NK-92 treated with Interleukin-12 subunit alpha and Interleukin-12 subunit beta, amount 100 ng/mL, for 24 hours (cell line): ENCODE data around the gene DOK7.

ENCODE experiments used
- DNase-seq: peaks from one replicate; lab custom pipeline; 2025; lab: John Stamatoyannopoulos, UW

Gene DOK7

GRCh38 chr4:3463556-3464348 lies 646 bp downstream of the DOK7 start:
- no peak for DNase-seq

GRCh38 chr4:3464349-3464905 lies 1.3 kb downstream of the DOK7 start:
- DNase-seq: no peak

- DNase-seq: no peak
Measured at GRCh38 chr4:3464911-3465697, 2.0 kb downstream of the DOK7 start.

- no peak for DNase-seq
Measured at GRCh38 chr4:3465698-3466671, 2.9 kb downstream of the DOK7 start.

GRCh38 chr4:3466691-3467600 lies 3.8 kb downstream of the DOK7 start:
- no peak for DNase-seq

- DNase-seq: no peak
Measured at GRCh38 chr4:3467601-3468031, 4.5 kb downstream of the DOK7 start.

GRCh38 chr4:3468154-3468553 lies 5.0 kb downstream of the DOK7 start:
- DNase-seq: no peak

GRCh38 chr4:3468804-3469203 lies 5.7 kb downstream of the DOK7 start:
- no peak for DNase-seq

- DNase-seq: no peak
Measured at GRCh38 chr4:3469386-3470243, 6.5 kb downstream of the DOK7 start.

GRCh38 chr4:3470244-3471097 lies 7.4 kb downstream of the DOK7 start:
- no peak for DNase-seq

DNA sequence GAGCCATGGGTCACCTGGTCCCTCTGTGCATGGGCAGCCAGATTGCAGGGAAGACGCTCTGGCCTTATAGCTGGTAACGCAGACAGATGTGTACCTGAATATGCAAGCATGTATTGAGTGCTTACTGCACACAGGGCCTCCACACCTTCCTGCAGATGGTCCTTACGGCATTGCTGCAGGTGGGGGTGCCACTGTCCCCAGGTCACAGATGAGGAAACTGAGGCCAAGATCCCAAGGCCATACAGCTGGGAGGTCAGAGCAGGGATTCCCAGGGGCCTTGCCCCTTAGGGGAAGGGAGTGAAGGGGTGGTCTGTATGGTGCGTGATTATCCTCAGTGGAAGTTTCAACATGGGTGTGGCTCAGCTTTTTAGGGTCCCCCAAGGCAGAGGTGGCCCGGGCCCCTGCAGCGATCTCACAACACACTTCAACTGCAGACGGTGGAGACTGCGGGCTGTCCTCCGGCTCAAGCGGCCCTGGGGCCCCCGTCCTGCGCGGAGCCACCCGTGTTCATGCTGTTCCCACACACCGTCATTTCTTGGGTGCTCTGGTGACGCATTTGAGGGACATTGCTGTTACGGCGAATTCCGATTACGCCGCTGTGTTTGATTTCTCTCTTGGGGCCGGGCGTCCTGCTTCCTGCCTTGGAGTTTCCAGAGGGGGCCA lies 8.1 kb downstream of the DOK7 start:
- DNase-seq: no peak

GRCh38 chr4:3471886-3472285 lies 8.8 kb downstream of the DOK7 start:
- no peak for DNase-seq

- no peak for DNase-seq
Measured at GRCh38 chr4:3472411-3473141, 9.5 kb downstream of the DOK7 start.

- DNase-seq: no peak
Measured at GRCh38 chr4:3473181-3473950, 10.3 kb downstream of the DOK7 start.

DNA sequence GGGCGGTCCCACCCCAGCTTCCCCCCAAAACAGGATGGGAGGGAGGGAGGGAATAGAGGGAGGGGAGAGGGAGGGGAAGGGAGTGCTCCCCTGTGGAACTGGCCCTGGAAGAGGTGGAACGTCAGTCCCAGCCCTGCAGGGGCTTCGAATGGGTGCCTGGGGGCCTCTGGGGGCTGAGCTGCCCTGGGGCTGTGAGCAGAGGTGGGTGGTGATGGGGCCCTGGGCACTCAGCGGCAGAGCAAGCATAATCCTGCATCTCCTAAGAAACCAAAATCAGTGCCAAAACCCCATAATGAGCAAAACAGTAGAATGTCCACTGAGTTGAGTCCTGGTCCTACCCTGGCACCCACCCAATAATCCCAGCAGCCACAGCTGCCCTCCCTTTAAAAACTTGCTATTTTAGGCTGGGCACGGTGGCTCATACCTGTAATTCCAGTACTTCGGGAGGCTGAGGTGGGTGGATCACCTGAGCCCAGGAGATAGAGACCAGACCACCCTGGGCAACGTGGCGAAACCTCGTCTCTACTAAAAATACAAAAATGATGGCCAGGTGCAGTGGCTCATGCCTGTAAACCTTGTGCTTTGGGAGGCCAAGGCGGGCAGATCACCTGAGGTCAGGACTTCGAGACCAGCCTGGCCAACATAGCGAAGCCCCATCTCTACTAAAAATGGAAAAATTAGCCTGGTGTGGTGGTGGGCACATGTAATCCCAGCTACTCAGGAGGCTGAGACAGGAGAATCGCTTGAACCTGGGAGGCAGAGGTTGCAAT lies 11.1 kb downstream of the DOK7 start:
- no peak for DNase-seq
